HG02642 (cell line): ENCODE data around the gene MKNK1.

ENCODE experiments used
- ATAC-seq: cut with Tn5 transposase; IDR thresholded peaks from one replicate; pipeline ENCODE4 v1.9.1; 2021; ENCODE audit warnings: mild to moderate bottlenecking; ENCODE audit not compliant: unreplicated experiment, poor library complexity

Gene MKNK1

GRCh38 chr1:46569116-46569515 is 35.0 kb downstream of the MKNK1 start:
- ATAC-seq: no peak

GRCh38 chr1:46568461-46568891 is 35.6 kb downstream of the MKNK1 start:
- ATAC-seq: no peak

- no peak for ATAC-seq
Observed at GRCh38 chr1:46563341-46563740, 40.7 kb downstream of the MKNK1 start.

GRCh38 chr1:46562498-46562897 is 41.6 kb downstream of the MKNK1 start:
- ATAC-seq: no peak

- ATAC-seq: no peak
Observed at GRCh38 chr1:46558966-46559365, 45.1 kb downstream of the MKNK1 start.

GRCh38 chr1:46558141-46558963 is 45.7 kb downstream of the MKNK1 start:
- ATAC-seq: no peak

- no peak for ATAC-seq
Observed at GRCh38 chr1:46557403-46557802, 46.7 kb downstream of the MKNK1 start.

- ATAC-seq: no peak
Observed at GRCh38 chr1:46556822-46557221, 47.2 kb downstream of the MKNK1 start.

GRCh38 chr1:46555826-46556619 is 48.0 kb downstream of the MKNK1 start:
- no peak for ATAC-seq

GRCh38 chr1:46554597-46555381 is 49.3 kb downstream of the MKNK1 start:
- no peak for ATAC-seq

GRCh38 chr1:46554236-46554596 is 49.9 kb downstream of the MKNK1 start:
- no peak for ATAC-seq

GRCh38 chr1:46553506-46553905 is 50.6 kb downstream of the MKNK1 start:
- ATAC-seq: no peak

GRCh38 chr1:46552357-46553237 is 51.5 kb downstream of the MKNK1 start:
- ATAC-seq: no peak

GRCh38 chr1:46551597-46552095 is 52.4 kb downstream of the MKNK1 start, which contains the start of gene KNCN:
TSS of gene KNCN (minus strand) at chr1:46551647. CDS start at chr1:46551215, 432 bp downstream.
- ATAC-seq: no peak

GRCh38 chr1:46550751-46551231 is 53.3 kb downstream of the MKNK1 start:
- ATAC-seq: no peak

GRCh38 chr1:46549697-46550681 is 54.1 kb downstream of the MKNK1 start:
- no peak for ATAC-seq

- ATAC-seq: no peak
Observed at GRCh38 chr1:46547481-46548383, 56.3 kb downstream of the MKNK1 start.
